Pancreas (tissue), 10 donors: ENCODE data around the gene SPIN2A. TPM values are rescaled to one million over a fixed set of nuclear protein-coding genes. Genes with fewer than 3 reads are reported as not detected.
A peak's percentile ranks its signal among the peaks of the same experiment; 100 is the strongest.
"Not testable (repeated sequence)": the region's sequence is repeated elsewhere in the genome, so short reads cannot be mapped to it uniquely, and the experiment has no call there.

Source experiments
- ATAC-seq, 4 donors: fragments of 200-7000 bp; cut with Tn5 transposase; one replicate each; pipeline versions ENCODE4 v1.8.0 to v1.9.1; 2020; ENCODE audit warnings: mild to moderate bottlenecking in 4 of 4, moderate library complexity in 4 of 4
- DNase-seq, 6 donors: peaks; one replicate each; pipeline ENCODE4 v3.0.0-alpha.2; 2020
- FAIRE-seq: peaks from 2 replicates; lab custom pipeline; 2012; peaks lifted over from hg19 to GRCh38; lab: Jason Lieb, UNC
- H3K27ac ChIP-seq, 4 donors: fragments of 200-600 bp; sonication (generic); 1 replicate in 3 of 4; 2 replicates in 1 of 4; pipeline versions ENCODE4 v1.5.0 to v1.8.0; 2020
- H3K27me3 ChIP-seq, 4 donors: fragments of 200-600 bp; one replicate each; pipeline ENCODE4 v1.8.0; 2021
- H3K36me3 ChIP-seq, 3 donors: fragments of 200-600 bp; sonication (generic) in 1 of 3; one replicate each; pipeline versions ENCODE4 v1.5.0 to v1.8.0; 2020 to 2021
- H3K4me1 ChIP-seq, 3 donors: fragments of 200-600 bp; one replicate each; pipeline ENCODE4 v1.8.0; 2021
- H3K4me3 ChIP-seq, 4 donors: fragments of 200-600 bp; sonication (generic) in 2 of 4; one replicate each; pipeline versions ENCODE4 v1.5.0 to v1.8.0; 2020 to 2021
- H3K9me3 ChIP-seq, 4 donors: fragments of 200-600 bp; one replicate each; pipeline ENCODE4 v1.8.0; 2021
- CTCF ChIP-seq, 4 donors: fragments of 200-600 bp; sonication (generic) in 3 of 4; IDR thresholded peaks; one replicate each; pipeline versions ENCODE4 v1.5.0 to v1.8.0; 2021; ENCODE audit warnings: antibody characterized with exemption in 4 of 4
- WGBS, 2 donors: extraction: QIAGEN DNeasy Blood & Tissue Kit; methylation state at CpG; one replicate each; pipeline ENCODE4 v1.1.7; 2013; 5-methylcytosine and 5-hydroxymethylcytosine counted together
- intact Hi-C, 3 donors: fragments of 100-400 bp; cut with DNase I; formaldehyde crosslinking; loops; one replicate each; pipeline versions ENCODE4 v1.11.1 to v1.14.2; 2022
- polyA plus RNA-seq, 2 donors: library from polyadenylated mRNA; stranded (reverse); fragments of 200-250 nt; gene quantifications; one replicate each; pipeline ENCODE4 v1.2.3, GENCODE V29; 2013
- total RNA-seq, 6 donors: library from RNA; stranded (reverse); fragmentation: NEBNext Ultra II Directional in 4 of 6; extraction: Animal tissue kit (Norgen Biotek cat#: 25700) in 4 of 6; gene quantifications; one replicate each; pipeline versions ENCODE4 v1.2.1 to v1.2.4, GENCODE V29; 2021 to 2023
- donor health status: healthy with polysubstance abuse.
- donor health status: DM: no; HTN: no; CAD: no; lungs with moderate emphysema.
- donor health status: DM: no; HTN: no; CAD: no.
- donor health status: control.
- donor health status: control.
- donor health status: Bipolar disorder and iron deficiency.
- donor health status: DM: yes; HTN: yes; CAD: no.
- donor health status: DM: no; HTN: no; CAD: no.
- donor health status: DM: no; HTN: no; CAD: no.
- donor health status: DM: yes; HTN: yes; CAD: no.

The SPIN2A gene
- total and polyA plus RNA-seq, 8 donors, result 0.13 to 0.70 (median 0.24) TPM

GRCh38 chrX:57121162-57121755, 15.9 kb downstream of the SPIN2A start, which contains the start of gene SPIN2B:
TSS of gene SPIN2B (minus strand) at chrX:57121548.
- Histone ChIP-seq H3K9me3 (no peaks in the 10 kb centered on the region), H3K36me3 (no peaks in the 10 kb centered on the region), H3K27me3 (no peaks in the 10 kb centered on the region), H3K4me3 (peak within 1 kb of the TSS; percentile 38 to 57 (median 44)), H3K4me1 (no peaks in the 10 kb centered on the region), H3K27ac (peak within 1 kb of the TSS in 3 of 4 donors; percentile 46 to 68 (median 56))
- intact Hi-C loops, result no loop called here
- peak; percentile 97 to 99 (median 99) for ATAC-seq
- 0 to 23% methylated on average over 42 to 43 of the region's 43 CpGs for WGBS, 2 donors
- peak; percentile 59 to 87 (median 74) for DNase-seq
- no peak for FAIRE-seq
- no peak for TF ChIP-seq CTCF (IDR thresholded peaks at IDR 0.05)

- DNase-seq, result peak in 3 of 6 donors; percentile 9 to 38 (median 12)
- intact Hi-C loops, H3K36me3 ChIP-seq, H3K27me3 ChIP-seq, H3K9me3 ChIP-seq, H3K4me1 ChIP-seq, FAIRE-seq: not testable (repeated sequence)
- peak overlapping the region in 1 of 4 donors; percentile 68 for H3K27ac ChIP-seq
- WGBS, 2 donors, result 5 to 27% methylated on average over 6 to 10 of the region's 12 CpGs
- H3K4me3 ChIP-seq, result peak overlapping the region in 3 of 4 donors; percentile 39 to 57 (median 50)
- ATAC-seq, result peak in 3 of 4 donors; percentile 14 to 18 (median 17)
Measured at GRCh38 chrX:57120619-57121161, 16.5 kb downstream of the SPIN2A start.

GRCh38 chrX:57119416-57119815, 17.8 kb downstream of the SPIN2A start:
- WGBS, 2 donors, result 74 to 84% methylated on average over 1 of the region's 1 CpG
- H3K9me3 ChIP-seq, result no peaks in the 10 kb centered on the region
- FAIRE-seq, result no peak

GRCh38 chrX:57117566-57117965, 19.6 kb downstream of the SPIN2A start:
- H3K27me3 ChIP-seq, ATAC-seq, H3K9me3 ChIP-seq, H3K4me1 ChIP-seq, H3K36me3 ChIP-seq, FAIRE-seq, H3K27ac ChIP-seq, H3K4me3 ChIP-seq, DNase-seq, intact Hi-C loops: not testable (repeated sequence)
- 53 to 67% methylated on average over 4 of the region's 4 CpGs for WGBS, 2 donors

More at GRCh38 chrX:57119416-57119815, 17.8 kb downstream of the SPIN2A start:
- Histone ChIP-seq H3K27me3 (no peaks in the 10 kb centered on the region), H3K36me3 (no peaks in the 10 kb centered on the region), H3K4me3 (no peak overlapping the region), H3K4me1 (no peaks in the 10 kb centered on the region), H3K27ac (no peak overlapping the region)
- no peak for DNase-seq
- intact Hi-C loops, result no loop called here
- no peak for TF ChIP-seq CTCF (IDR thresholded peaks at IDR 0.05)
- no peak for ATAC-seq

- DNase-seq (no peak), FAIRE-seq (no peak), ATAC-seq (no peak)
- H3K27me3 ChIP-seq, result no peaks in the 10 kb centered on the region
- intact Hi-C loops, result no loop called here
- no peak for TF ChIP-seq CTCF (IDR thresholded peaks at IDR 0.05)
- 47 to 64% methylated on average over 2 of the region's 2 CpGs for WGBS, 2 donors
- no peaks in the 10 kb centered on the region for H3K36me3 ChIP-seq
- H3K9me3 ChIP-seq, result no peaks in the 10 kb centered on the region
- H3K4me3 ChIP-seq, result no peak overlapping the region
- no peaks in the 10 kb centered on the region for H3K4me1 ChIP-seq
- H3K27ac ChIP-seq, result no peak overlapping the region
Measured at GRCh38 chrX:57104921-57105398, 32.2 kb downstream of the SPIN2A start.

GRCh38 chrX:57104406-57104805, 32.8 kb downstream of the SPIN2A start:
- no peak overlapping the region for H3K27ac ChIP-seq
- ATAC-seq (no peak), DNase-seq (no peak), FAIRE-seq (no peak)
- H3K27me3 ChIP-seq, result no peaks in the 10 kb centered on the region
- TF ChIP-seq CTCF (IDR thresholded peaks at IDR 0.05), result no peak
- H3K9me3 ChIP-seq, result no peaks in the 10 kb centered on the region
- 51 to 53% methylated on average over 4 of the region's 4 CpGs for WGBS, 2 donors
- intact Hi-C loops, result no loop called here
- no peaks in the 10 kb centered on the region for H3K36me3 ChIP-seq
- no peak overlapping the region for H3K4me3 ChIP-seq
- H3K4me1 ChIP-seq, result no peaks in the 10 kb centered on the region
